K562 (cell line): ENCODE measurements around the gene BNIPL.

ENCODE experiments used
- ERF ChIP-seq: fragments of 450-650 bp; formaldehyde crosslinking; IDR thresholded peaks from 2 replicates; pipeline ENCODE4 v1.4.0; 2020; ENCODE audit warnings: mild to moderate bottlenecking, mixed read lengths
- ESRRA ChIP-seq: fragments of 450-650 bp; IDR thresholded peaks from 2 replicates; pipeline ENCODE4 v1.6.1; 2014; ENCODE audit warnings: low read depth, mild to moderate bottlenecking, moderate library complexity, borderline replicate concordance
- GATA2 ChIP-seq: sonication (generic); formaldehyde crosslinking; IDR thresholded peaks from 2 replicates; pipeline ENCODE4 v1.4.0; 2020; ENCODE audit warnings: mild to moderate bottlenecking, missing genetic modification reagents
- L3MBTL2 ChIP-seq: fragments of 450-650 bp; IDR thresholded peaks from 2 replicates; pipeline ENCODE4 v1.6.1; 2016; ENCODE audit warnings: mild to moderate bottlenecking, moderate library complexity
- MEIS2 ChIP-seq: fragments of 450-650 bp; IDR thresholded peaks from 2 replicates; pipeline ENCODE4 v1.6.1; 2014; ENCODE audit warnings: mild to moderate bottlenecking; ENCODE audit not compliant: partially characterized antibody
- TARDBP ChIP-seq: fragments of 450-650 bp; IDR thresholded peaks from 2 replicates; pipeline ENCODE4 v1.6.1; 2016
- ZNF507 ChIP-seq: conservative IDR thresholded peaks from 2 replicates; pipeline ENCODE4 v1.6.1; 2017; ENCODE audit warnings: missing genetic modification characterization, missing compliant biosample characterization
- ZSCAN32 ChIP-seq: fragments of 450-650 bp; formaldehyde crosslinking; IDR thresholded peaks from 2 replicates; pipeline ENCODE4 v1.4.0; 2020; ENCODE audit warnings: mild to moderate bottlenecking, moderate library complexity
- ZZZ3 ChIP-seq: fragments of 450-650 bp; IDR thresholded peaks from 2 replicates; pipeline ENCODE4 v1.6.1; 2016; ENCODE audit warnings: antibody characterized with exemption, mild to moderate bottlenecking, moderate library complexity

GRCh38 chr1:151067185-151067584 lies 30.8 kb downstream of the BNIPL start:
- no peak for TF ChIP-seq ZNF507 (tag)
- no peak for TF ChIP-seq L3MBTL2
- no peak for TF ChIP-seq GATA2 (CRISPR knock-in tag)
- TF ChIP-seq TARDBP = no peak
- TF ChIP-seq ESRRA = no peak
- TF ChIP-seq MEIS2 = no peak
- TF ChIP-seq ERF (CRISPR knock-in tag) = no peak
- TF ChIP-seq ZZZ3 = no peak
- TF ChIP-seq ZSCAN32 (CRISPR knock-in tag) = no peak
